ENCODE data around the gene FTL.

The FTL gene

DNA sequence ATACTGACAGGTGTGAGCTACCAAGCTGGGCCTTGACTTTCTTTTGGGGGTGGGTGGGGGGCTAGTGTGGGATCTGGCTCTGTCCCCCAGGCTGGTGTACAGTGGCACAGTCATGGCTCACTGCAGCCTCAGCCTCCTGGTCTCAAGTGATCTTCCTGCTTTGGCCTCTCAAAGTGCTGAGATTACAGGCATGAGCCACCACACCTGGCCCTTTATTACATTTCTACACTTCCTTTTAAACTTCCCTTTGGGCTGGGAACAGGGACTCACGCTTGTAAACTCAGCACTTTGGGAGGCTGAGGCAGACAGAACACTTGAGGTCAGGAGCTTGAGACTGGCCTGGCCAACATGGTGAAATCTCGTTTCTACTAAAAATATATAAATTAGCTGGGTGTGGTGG lies 12.0 kb downstream of the FTL start:
- Histone ChIP-seq H3K27me3 (ENCODE audit: control insufficient read depth, low read length) (no peaks in the 10 kb centered on the region), H3K9me2 (replicated peaks; ENCODE audit: control insufficient read depth, low read length) (no peaks in the 10 kb centered on the region), H3K36me3 (ENCODE audit: control insufficient read depth, low read length) (peaks cover 20% of the 10 kb centered on the region), H3K4me3 (ENCODE audit: low read length) (no peak overlapping the region), H3K4me2 (ENCODE audit: low read length) (no peak overlapping the region), H3F3A (ENCODE audit: control insufficient read depth, insufficient read depth) (no peaks in the 10 kb centered on the region), H3K9me3 (ENCODE audit: control insufficient read depth, insufficient read depth, low read length) (no peaks in the 10 kb centered on the region), H3K4me1 (ENCODE audit: control insufficient read depth, low read length) (peaks cover 11% of the 10 kb centered on the region), H4K20me1 (ENCODE audit: control insufficient read depth, insufficient read depth, low read depth, low read length) (no peaks in the 10 kb centered on the region), H3K79me2 (ENCODE audit: control insufficient read depth, low read length) (no peaks in the 10 kb centered on the region), H3K27ac (ENCODE audit: low read depth, low read length) (no peak overlapping the region)
- TF ChIP-seq EZH2phosphoT487 (IDR thresholded peaks at IDR 0.05; ENCODE audit: borderline replicate concordance, low read length) (no peak), CTCF (IDR thresholded peaks at IDR 0.05; ENCODE audit: low read depth, low read length, poor library complexity, severe bottlenecking) (no peak)

DNA sequence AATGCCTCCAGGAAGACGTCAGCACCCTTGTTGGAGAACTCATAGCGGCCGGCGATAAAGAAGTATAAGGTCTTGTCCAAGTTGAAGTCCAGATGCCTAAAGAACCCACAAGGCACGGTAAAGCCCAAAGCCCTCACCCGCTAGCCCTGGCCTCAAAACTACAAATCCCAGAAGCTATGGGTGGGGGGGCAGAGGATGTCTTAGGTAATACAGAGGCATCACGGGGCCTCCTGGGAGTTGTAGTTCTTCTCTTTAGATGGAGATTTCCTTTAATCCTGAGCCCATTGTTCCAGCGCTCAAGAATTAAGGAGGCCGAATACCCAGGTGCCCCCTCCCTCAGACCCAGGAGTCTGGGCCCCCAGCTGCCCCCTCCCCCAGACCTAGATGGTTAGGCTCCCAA lies 17.2 kb downstream of the FTL start:
- Histone ChIP-seq H3K9me3 (ENCODE audit: control insufficient read depth, insufficient read depth, low read length) (no peaks in the 10 kb centered on the region), H3F3A (ENCODE audit: control insufficient read depth, insufficient read depth) (no peaks in the 10 kb centered on the region), H3K79me2 (ENCODE audit: control insufficient read depth, low read length) (no peaks in the 10 kb centered on the region), H3K4me2 (ENCODE audit: low read length) (no peak overlapping the region), H3K4me1 (ENCODE audit: control insufficient read depth, low read length) (peaks cover 4% of the 10 kb centered on the region; the same call in 1 of the 2 replicates), H3K27ac (ENCODE audit: low read depth, low read length) (no peak overlapping the region), H3K4me3 (ENCODE audit: low read length) (no peak overlapping the region), H3K36me3 (ENCODE audit: control insufficient read depth, low read length) (peaks cover 38% of the 10 kb centered on the region), H3K9me2 (replicated peaks; ENCODE audit: control insufficient read depth, low read length) (no peaks in the 10 kb centered on the region), H3K27me3 (ENCODE audit: control insufficient read depth, low read length) (no peaks in the 10 kb centered on the region), H4K20me1 (ENCODE audit: control insufficient read depth, insufficient read depth, low read depth, low read length) (no peaks in the 10 kb centered on the region)
- TF ChIP-seq CTCF (IDR thresholded peaks at IDR 0.05; ENCODE audit: low read depth, low read length, poor library complexity, severe bottlenecking) (no peak), EZH2phosphoT487 (IDR thresholded peaks at IDR 0.05; ENCODE audit: borderline replicate concordance, low read length) (no peak)

GRCh38 chr19:48985711-48986110 lies 20.6 kb downstream of the FTL start:
- no peak overlapping the region for H3K27ac ChIP-seq (ENCODE audit: low read depth, low read length)
- H3K4me3 ChIP-seq (ENCODE audit: low read length) = no peak overlapping the region
- H3K36me3 ChIP-seq (ENCODE audit: control insufficient read depth, low read length) = peaks cover 41% of the 10 kb centered on the region

More at GRCh38 chr19:48985711-48986110, 20.6 kb downstream of the FTL start:
- no peaks in the 10 kb centered on the region for H3K27me3 ChIP-seq (ENCODE audit: control insufficient read depth, low read length)
- no peaks in the 10 kb centered on the region for H3K4me1 ChIP-seq (ENCODE audit: control insufficient read depth, low read length)
- no peak overlapping the region for H3K4me2 ChIP-seq (ENCODE audit: low read length)
- no peaks in the 10 kb centered on the region for H3K9me2 ChIP-seq (replicated peaks; ENCODE audit: control insufficient read depth, low read length)
- no peaks in the 10 kb centered on the region for H3F3A ChIP-seq (ENCODE audit: control insufficient read depth, insufficient read depth)
- H4K20me1 ChIP-seq (ENCODE audit: control insufficient read depth, insufficient read depth, low read depth, low read length) = no peaks in the 10 kb centered on the region
- H3K79me2 ChIP-seq (ENCODE audit: control insufficient read depth, low read length) = no peaks in the 10 kb centered on the region
- no peaks in the 10 kb centered on the region for H3K9me3 ChIP-seq (ENCODE audit: control insufficient read depth, insufficient read depth, low read length)
- TF ChIP-seq CTCF (IDR thresholded peaks at IDR 0.05; ENCODE audit: low read depth, low read length, poor library complexity, severe bottlenecking) = no peak
- TF ChIP-seq EZH2phosphoT487 (IDR thresholded peaks at IDR 0.05; ENCODE audit: borderline replicate concordance, low read length) = no peak
